Tibial artery (tissue), 4 donors: ENCODE data around the gene ZNF483.
A peak's percentile ranks its signal among the peaks of the same experiment; 100 is the strongest.

Experiments used
- DNase-seq, 2 donors: peaks; one replicate each; pipeline ENCODE4 v3.0.0-alpha.2; 2019
- H3K27ac ChIP-seq, 2 donors: fragments of 200-600 bp; sonication (generic) in 1 of 2; 1 replicate in 1 of 2; 2 replicates in 1 of 2; pipeline ENCODE4 v1.5.1; 2018 to 2019; ENCODE audit warnings: mild to moderate bottlenecking in 1 of 2
- H3K27me3 ChIP-seq, 2 donors: fragments of 200-600 bp; sonication (generic) in 1 of 2; one replicate each; pipeline versions ENCODE4 v1.5.1 to v1.6.0; 2016 to 2019
- H3K36me3 ChIP-seq, 3 donors: fragments of 200-600 bp; sonication (generic) in 2 of 3; one replicate each; pipeline ENCODE4 v1.5.1; 2016 to 2019; ENCODE audit warnings: mild to moderate bottlenecking in 2 of 3
- H3K4me1 ChIP-seq, 4 donors: fragments of 200-600 bp; sonication (generic) in 2 of 4; 1 replicate in 3 of 4; 2 replicates in 1 of 4; pipeline ENCODE4 v1.5.1; 2016 to 2019
- H3K4me3 ChIP-seq, 2 donors: fragments of 200-600 bp; sonication (generic) in 1 of 2; 1 replicate in 1 of 2; 2 replicates in 1 of 2; pipeline ENCODE4 v1.5.1; 2018 to 2019; ENCODE audit warnings: mild to moderate bottlenecking in 2 of 2
- H3K9me3 ChIP-seq, 3 donors: fragments of 200-600 bp; sonication (generic) in 1 of 3; one replicate each; pipeline ENCODE4 v1.5.1; 2016 to 2019
- CTCF ChIP-seq, 2 experiments: fragments of 200-600 bp in 1 of 2; fragments of 450-650 bp in 1 of 2; IDR thresholded peaks; one replicate each; pipeline ENCODE4 v1.5.1; 2017 to 2019; ENCODE audit warnings: antibody characterized with exemption in 2 of 2, mild to moderate bottlenecking in 1 of 2, moderate library complexity in 1 of 2
- intact Hi-C: fragments of 100-400 bp; cut with DNase I; formaldehyde crosslinking; loops from one replicate; pipeline ENCODE4 v1.15.0; 2023; ENCODE audit warnings: low total_unique reads

The ZNF483 gene

GRCh38 chr9:111525056-111525977 is at the start of gene ZNF483:
ZNF483 (plus strand) TSS chr9:111525179; CDS start chr9:111527396, 2,217 bp downstream.
- peak within 1 kb of the TSS; percentile 85 to 94 for H3K4me3 ChIP-seq
- H3K9me3 ChIP-seq = no peaks in the 10 kb centered on the region
- peaks cover 0 to 9% (median 4%) of the 10 kb centered on the region in 4 donors for H3K4me1 ChIP-seq
- no peak for TF ChIP-seq CTCF (IDR thresholded peaks at IDR 0.05)
- H3K36me3 ChIP-seq = peaks cover 19 to 29% (median 24%) of the 10 kb centered on the region in 3 donors
- DNase-seq = peak; percentile 42 to 86
- no peaks in the 10 kb centered on the region for H3K27me3 ChIP-seq
- H3K27ac ChIP-seq = peak within 1 kb of the TSS; percentile 70 to 74
- intact Hi-C loops = no loop called here

- H3K4me1 ChIP-seq = peaks cover 0 to 58% (median 16%) of the 10 kb centered on the region in 4 donors
- intact Hi-C loops = no loop called here
Measured at GRCh38 chr9:111475195-111475594, 49.8 kb upstream of the ZNF483 start.

DNA sequence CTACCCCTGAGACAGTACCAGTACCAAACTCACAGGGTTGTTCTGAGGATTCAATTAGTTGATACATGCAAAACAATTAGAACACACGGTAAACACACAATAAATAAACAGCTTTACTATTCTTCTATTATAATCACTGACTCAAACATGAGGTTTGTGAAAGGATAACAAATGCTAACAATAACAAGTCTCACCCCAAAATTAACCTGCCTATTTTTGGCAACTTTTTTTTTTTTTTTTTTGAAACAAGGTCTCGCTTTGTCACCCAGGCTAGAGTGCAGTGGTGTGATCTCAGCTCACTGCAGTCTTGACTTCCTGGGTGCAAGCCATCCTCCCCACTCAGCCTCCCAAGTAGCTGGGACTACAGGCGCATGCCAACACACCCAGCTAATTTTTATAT is 47.3 kb upstream of the ZNF483 start:
- TF ChIP-seq CTCF (IDR thresholded peaks at IDR 0.05) = no peak
- H3K4me3 ChIP-seq = no peak overlapping the region
- H3K36me3 ChIP-seq = no peaks in the 10 kb centered on the region
- no peaks in the 10 kb centered on the region for H3K9me3 ChIP-seq
- H3K4me1 ChIP-seq = peaks cover 0 to 55% (median 28%) of the 10 kb centered on the region in 4 donors
- intact Hi-C loops = no loop called here
- H3K27me3 ChIP-seq = no peaks in the 10 kb centered on the region
- no peak for DNase-seq
- H3K27ac ChIP-seq = no peak overlapping the region

More at GRCh38 chr9:111475195-111475594, 49.8 kb upstream of the ZNF483 start:
- Histone ChIP-seq H3K27ac (no peak overlapping the region), H3K9me3 (no peaks in the 10 kb centered on the region), H3K36me3 (no peaks in the 10 kb centered on the region), H3K27me3 (no peaks in the 10 kb centered on the region), H3K4me3 (no peak overlapping the region)
- TF ChIP-seq CTCF (IDR thresholded peaks at IDR 0.05) = no peak
- no peak for DNase-seq

DNA sequence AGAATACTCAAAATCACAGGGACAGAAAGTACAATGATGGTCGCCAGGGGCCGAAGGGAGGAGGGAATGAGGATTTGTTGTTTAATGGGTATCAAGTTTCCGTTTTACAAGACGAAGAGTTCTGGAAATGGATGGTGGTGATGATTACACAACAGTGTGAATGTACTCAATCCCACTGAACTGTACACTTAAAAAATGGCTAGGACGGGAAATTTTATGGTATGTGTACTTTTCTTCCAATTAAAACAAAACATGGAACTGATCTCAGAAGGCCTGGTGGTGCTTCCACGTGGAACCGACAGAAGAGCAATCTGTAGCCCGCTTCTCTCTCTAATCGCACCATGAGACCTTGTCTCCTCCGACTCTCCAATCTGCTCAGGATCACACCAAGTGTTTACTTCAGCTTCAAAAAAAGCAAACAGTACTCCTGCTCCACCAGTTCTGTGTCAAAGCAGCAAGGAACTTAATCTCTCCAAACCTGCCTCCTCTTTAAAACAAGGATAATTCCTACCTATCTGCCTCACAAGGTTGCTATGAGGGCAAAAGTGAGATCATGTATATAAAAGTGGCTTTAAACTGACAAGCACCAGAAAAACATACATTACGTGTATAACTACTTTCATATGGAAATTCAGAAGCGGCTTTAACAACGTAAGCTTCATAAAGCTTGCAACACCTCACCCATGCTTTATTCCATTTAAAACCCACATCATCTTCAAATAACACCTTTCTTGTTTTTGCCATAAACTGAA is 42.9 kb upstream of the ZNF483 start:
- no peak for TF ChIP-seq CTCF (IDR thresholded peaks at IDR 0.05)
- H3K36me3 ChIP-seq = no peaks in the 10 kb centered on the region
- peak overlapping the region; percentile 76 to 95 for H3K4me3 ChIP-seq
- H3K4me1 ChIP-seq = peaks cover 0 to 39% (median 19%) of the 10 kb centered on the region in 4 donors
- no peak for DNase-seq
- no peaks in the 10 kb centered on the region for H3K27me3 ChIP-seq
- peak overlapping the region; percentile 98 to 99 for H3K27ac ChIP-seq
- intact Hi-C loops = loop anchor here (10.0 kb wide), 1 partner anchor 123 kb away; no protein-coding TSS in a partner anchor
- H3K9me3 ChIP-seq = no peaks in the 10 kb centered on the region

DNA sequence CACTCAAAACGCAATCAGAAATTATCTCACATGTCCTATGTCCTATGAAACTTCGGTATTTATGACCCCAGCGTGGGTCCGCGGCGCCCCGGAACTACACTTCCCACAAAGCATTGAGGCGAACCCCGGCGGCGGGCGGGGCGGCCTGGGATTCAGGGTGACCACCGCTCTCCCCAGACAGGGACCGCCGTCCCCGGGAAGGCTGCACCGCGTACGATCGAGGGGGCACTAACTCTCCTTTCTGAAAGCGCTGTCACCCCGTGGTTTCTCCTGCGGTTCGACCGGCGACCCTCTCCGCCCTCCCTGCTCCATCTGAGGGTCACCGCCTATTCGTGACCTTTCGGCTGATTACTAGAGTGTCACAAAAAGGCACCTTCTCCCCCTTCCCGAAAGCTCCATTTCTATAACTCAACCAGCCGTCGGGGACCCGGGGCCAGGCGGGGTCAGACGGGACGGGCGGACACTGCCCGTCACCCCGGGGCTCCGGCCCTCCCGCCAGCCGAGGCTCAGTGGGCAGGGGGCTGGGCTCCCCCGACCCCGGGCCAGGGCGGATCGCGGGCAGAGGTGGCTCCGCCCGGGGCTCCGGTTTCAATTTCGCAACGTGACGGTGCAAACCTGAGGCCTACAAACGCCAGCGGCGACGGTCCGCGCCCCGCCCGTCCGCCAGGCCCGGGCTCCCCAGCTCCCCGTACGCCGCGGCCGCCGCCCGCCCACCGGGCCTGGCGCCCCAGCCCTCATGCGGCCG is 42.1 kb upstream of the ZNF483 start:
- peak; percentile 80 to 83 for DNase-seq
- H3K27ac ChIP-seq = peak overlapping the region; percentile 98 to 99
- peaks cover 0 to 34% (median 18%) of the 10 kb centered on the region in 4 donors for H3K4me1 ChIP-seq
- H3K9me3 ChIP-seq = no peaks in the 10 kb centered on the region
- intact Hi-C loops = loop anchor here (10.0 kb wide), 1 partner anchor 122 kb away; no protein-coding TSS in a partner anchor
- no peaks in the 10 kb centered on the region for H3K27me3 ChIP-seq
- no peak for TF ChIP-seq CTCF (IDR thresholded peaks at IDR 0.05)
- no peaks in the 10 kb centered on the region for H3K36me3 ChIP-seq
- peak overlapping the region; percentile 76 to 95 for H3K4me3 ChIP-seq
